Mammary epithelial cell (primary cell): Measurements from ENCODE around the gene RBMS3.

Experiments
- EZH2 ChIP-seq: IDR thresholded peaks from 2 replicates; pipeline ENCODE4 v1.6.1; 2012; ENCODE audit warnings: low read length, inconsistent platforms, borderline replicate concordance
- TF ChIP-seq, protein P1 (sequence below), 2 donors: IDR thresholded peaks in 1 of 2; conservative IDR thresholded peaks in 1 of 2; 2 replicates each; pipeline ENCODE4 v1.5.1; 2011 to 2012; ENCODE audit warnings: inconsistent platforms in 2 of 2, low read length in 2 of 2, mild to moderate bottlenecking in 2 of 2, control low read depth in 1 of 2, low read depth in 1 of 2; ENCODE audit not compliant: insufficient read depth in 1 of 2; ENCODE audit errors: extremely low read depth in 1 of 2

DNA sequence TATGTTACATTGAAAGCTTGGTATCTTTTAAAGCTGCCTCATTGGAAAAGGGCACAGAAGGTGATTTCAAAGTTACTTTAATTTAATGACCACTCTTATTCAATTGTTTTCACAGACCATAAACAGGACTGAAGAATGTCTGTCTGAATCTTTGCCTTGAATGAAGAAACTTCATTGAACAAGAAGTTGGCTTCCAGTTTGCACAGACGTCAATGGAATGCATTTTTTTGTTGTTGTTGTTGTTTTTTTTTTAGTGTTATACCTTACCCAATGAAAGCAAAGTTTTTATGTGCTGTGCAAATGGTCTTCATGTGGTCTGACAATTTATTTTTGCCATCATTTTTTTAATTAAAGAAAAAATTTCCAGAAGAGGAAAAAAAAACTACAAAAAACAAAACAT is 722.9 kb downstream of the RBMS3 start:
- TF ChIP-seq, protein P1, sequence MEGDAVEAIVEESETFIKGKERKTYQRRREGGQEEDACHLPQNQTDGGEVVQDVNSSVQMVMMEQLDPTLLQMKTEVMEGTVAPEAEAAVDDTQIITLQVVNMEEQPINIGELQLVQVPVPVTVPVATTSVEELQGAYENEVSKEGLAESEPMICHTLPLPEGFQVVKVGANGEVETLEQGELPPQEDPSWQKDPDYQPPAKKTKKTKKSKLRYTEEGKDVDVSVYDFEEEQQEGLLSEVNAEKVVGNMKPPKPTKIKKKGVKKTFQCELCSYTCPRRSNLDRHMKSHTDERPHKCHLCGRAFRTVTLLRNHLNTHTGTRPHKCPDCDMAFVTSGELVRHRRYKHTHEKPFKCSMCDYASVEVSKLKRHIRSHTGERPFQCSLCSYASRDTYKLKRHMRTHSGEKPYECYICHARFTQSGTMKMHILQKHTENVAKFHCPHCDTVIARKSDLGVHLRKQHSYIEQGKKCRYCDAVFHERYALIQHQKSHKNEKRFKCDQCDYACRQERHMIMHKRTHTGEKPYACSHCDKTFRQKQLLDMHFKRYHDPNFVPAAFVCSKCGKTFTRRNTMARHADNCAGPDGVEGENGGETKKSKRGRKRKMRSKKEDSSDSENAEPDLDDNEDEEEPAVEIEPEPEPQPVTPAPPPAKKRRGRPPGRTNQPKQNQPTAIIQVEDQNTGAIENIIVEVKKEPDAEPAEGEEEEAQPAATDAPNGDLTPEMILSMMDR (conservative IDR thresholded peaks at IDR 0.05 in 1 of 2, IDR thresholded peaks at IDR 0.05 in 1 of 2; ENCODE audit: extremely low read depth in 1 of 2, insufficient read depth in 1 of 2, low read depth in 1 of 2, low read length in 2 of 2), result no peak
- no peak for TF ChIP-seq EZH2
